ENCODE results near the gene UBTD2. TPM values are rescaled to one million over a fixed set of nuclear protein-coding genes. Genes with fewer than 3 reads are reported as not detected.
A peak's percentile ranks its signal among the peaks of the same experiment; 100 is the strongest.
"Not testable (repeated sequence)": the region's sequence is repeated elsewhere in the genome, so short reads cannot be mapped to it uniquely, and the experiment has no call there.

Gene UBTD2
- total RNA-seq, 4 donors from 2014 or later: 6.1 to 108 (median 32.2) TPM

- H3K36me3 ChIP-seq: no peaks in the 10 kb centered on the region
- no peak overlapping the region for H3K4me3 ChIP-seq
- H3K27me3 ChIP-seq: no peaks in the 10 kb centered on the region
- intact Hi-C loops (cut with DNase I; ENCODE audit: low total_unique reads): no loop called here
- H3K9me3 ChIP-seq: no peaks in the 10 kb centered on the region
- no peak for DNase-seq
- no peaks in the 10 kb centered on the region for H3K4me1 ChIP-seq
- H3K27ac ChIP-seq: no peak overlapping the region
- TF ChIP-seq CTCF (IDR thresholded peaks at IDR 0.05): no peak
- no peak for TF ChIP-seq POLR2A (IDR thresholded peaks at IDR 0.05)
Observed at GRCh38 chr5:172299916-172300439, 16.4 kb upstream of the UBTD2 start.

GRCh38 chr5:172294831-172295230 is 11.3 kb upstream of the UBTD2 start:
- intact Hi-C loops (cut with DNase I; ENCODE audit: low total_unique reads): loop anchor here (5.0 kb wide), 1 partner anchor 193 kb away; no protein-coding TSS in a partner anchor
- H3K4me1 ChIP-seq: no peaks in the 10 kb centered on the region
- no peak for DNase-seq
- H3K4me3 ChIP-seq: no peak overlapping the region
- no peaks in the 10 kb centered on the region for H3K9me3 ChIP-seq
- H3K27me3 ChIP-seq: no peaks in the 10 kb centered on the region
- H3K36me3 ChIP-seq: no peaks in the 10 kb centered on the region
- no peak overlapping the region for H3K27ac ChIP-seq
- TF ChIP-seq POLR2A (IDR thresholded peaks at IDR 0.05): no peak
- no peak for TF ChIP-seq CTCF (IDR thresholded peaks at IDR 0.05)

GRCh38 chr5:172293745-172294342 is 10.3 kb upstream of the UBTD2 start:
- Histone ChIP-seq H3K9me3 (no peaks in the 10 kb centered on the region), H3K4me3 (no peak overlapping the region), H3K27me3 (no peaks in the 10 kb centered on the region), H3K36me3 (no peaks in the 10 kb centered on the region), H3K4me1 (no peaks in the 10 kb centered on the region), H3K27ac (no peak overlapping the region)
- TF ChIP-seq CTCF (IDR thresholded peaks at IDR 0.05) (no peak), POLR2A (IDR thresholded peaks at IDR 0.05) (no peak)
- intact Hi-C loops (cut with DNase I; ENCODE audit: low total_unique reads): loop anchor here (5.0 kb wide), 1 partner anchor 192 kb away; no protein-coding TSS in a partner anchor
- no peak for DNase-seq

- no peaks in the 10 kb centered on the region for H3K36me3 ChIP-seq
- H3K4me3 ChIP-seq: no peak overlapping the region
- no peaks in the 10 kb centered on the region for H3K4me1 ChIP-seq
- TF ChIP-seq CTCF (IDR thresholded peaks at IDR 0.05): peak; percentile 68 to 83 (median 76)
- no peak for TF ChIP-seq POLR2A (IDR thresholded peaks at IDR 0.05)
- intact Hi-C loops (cut with DNase I; ENCODE audit: low total_unique reads): loop anchor here (5.0 kb wide), 1 partner anchor 191 kb away; no protein-coding TSS in a partner anchor
- no peaks in the 10 kb centered on the region for H3K27me3 ChIP-seq
- H3K27ac ChIP-seq: no peak overlapping the region
- H3K9me3 ChIP-seq: no peaks in the 10 kb centered on the region
- peak; percentile 48 to 58 for DNase-seq
Observed at GRCh38 chr5:172293054-172293744, 9.6 kb upstream of the UBTD2 start.

GRCh38 chr5:172291837-172292236 is 8.3 kb upstream of the UBTD2 start:
- H3K36me3 ChIP-seq, H3K27ac ChIP-seq, H3K9me3 ChIP-seq, H3K4me3 ChIP-seq, H3K4me1 ChIP-seq, H3K27me3 ChIP-seq, DNase-seq: not testable (repeated sequence)
- intact Hi-C loops (cut with DNase I; ENCODE audit: low total_unique reads): loop anchor here (5.0 kb wide), 1 partner anchor 190 kb away; no protein-coding TSS in a partner anchor
